GM18951 (cell line): Measurements from ENCODE around the gene COL25A1.
"Not testable (repeated sequence)": the region's sequence is repeated elsewhere in the genome, so short reads cannot be mapped to it uniquely, and the experiment has no call there.

Experiments
- POLR2A ChIP-seq: IDR thresholded peaks from 4 replicates; pipeline ENCODE4 v1.6.1; 2011; ENCODE audit warnings: mild to moderate bottlenecking; ENCODE audit not compliant: insufficient read length, insufficient read depth; ENCODE audit errors: extremely low read depth
- in situ Hi-C: fragments of 300-500 bp; cut with MboI; formaldehyde crosslinking; loops from one replicate; pipeline ENCODE4 v1.12.0; 2022; ENCODE audit warnings: low sequenced_read_pairs, mixed read lengths, inconsistent platforms; ENCODE audit not compliant: unreplicated experiment

The COL25A1 gene

GRCh38 chr4:109044431-109044830 lies 258.0 kb downstream of the COL25A1 start:
- TF ChIP-seq POLR2A = no peak
- in situ Hi-C loops = no loop called here

- TF ChIP-seq POLR2A = no peak
- in situ Hi-C loops = no loop called here
Measured at GRCh38 chr4:109043286-109043685, 259.2 kb downstream of the COL25A1 start.

GRCh38 chr4:109041463-109042360 lies 260.7 kb downstream of the COL25A1 start:
- no peak for TF ChIP-seq POLR2A
- in situ Hi-C loops = no loop called here

- no peak for TF ChIP-seq POLR2A
- in situ Hi-C loops = no loop called here
Measured at GRCh38 chr4:109040441-109040840, 262.0 kb downstream of the COL25A1 start.

- no peak for TF ChIP-seq POLR2A
- in situ Hi-C loops = no loop called here
Measured at GRCh38 chr4:109037026-109037425, 265.4 kb downstream of the COL25A1 start.

GRCh38 chr4:109033993-109034392 lies 268.5 kb downstream of the COL25A1 start:
- in situ Hi-C loops = no loop called here

GRCh38 chr4:109032671-109033070 lies 269.8 kb downstream of the COL25A1 start:
- in situ Hi-C loops = no loop called here
- no peak for TF ChIP-seq POLR2A

More at GRCh38 chr4:109033993-109034392, 268.5 kb downstream of the COL25A1 start:
- no peak for TF ChIP-seq POLR2A

- in situ Hi-C loops = no loop called here
- TF ChIP-seq POLR2A = no peak
Measured at GRCh38 chr4:109029987-109030386, 272.5 kb downstream of the COL25A1 start.

GRCh38 chr4:109027016-109027500 lies 275.4 kb downstream of the COL25A1 start:
- no peak for TF ChIP-seq POLR2A
- in situ Hi-C loops = no loop called here

- TF ChIP-seq POLR2A = no peak
- in situ Hi-C loops = no loop called here
Measured at GRCh38 chr4:109026588-109026987, 275.9 kb downstream of the COL25A1 start.

- in situ Hi-C loops = no loop called here
- TF ChIP-seq POLR2A = no peak
Measured at GRCh38 chr4:109025471-109026076, 276.9 kb downstream of the COL25A1 start.

- TF ChIP-seq POLR2A = no peak
- in situ Hi-C loops = no loop called here
Measured at GRCh38 chr4:109022961-109023360, 279.5 kb downstream of the COL25A1 start.

GRCh38 chr4:109021630-109022029 lies 280.8 kb downstream of the COL25A1 start:
- in situ Hi-C loops = not testable (repeated sequence)

GRCh38 chr4:109020861-109021260 lies 281.6 kb downstream of the COL25A1 start:
- in situ Hi-C loops = no loop called here
- TF ChIP-seq POLR2A = no peak
